ENCODE measurements around the gene KCNQ1OT1. TPM values are rescaled to one million over a fixed set of nuclear protein-coding genes. Genes with fewer than 3 reads are reported as not detected.

KCNQ1OT1 gene
- total and polyA plus RNA-seq, 2 of the 4 experiments (the other 2 are of a cell fraction), result 0.14 to 2.0 TPM

GRCh38 chr11:2653930-2654739, 45.7 kb downstream of the KCNQ1OT1 start:
- peaks cover 0 to 3% of the 10 kb centered on the region in 2 experiments; a peak in 1 of 4 replicates for H3K79me1 ChIP-seq (ENCODE audit: low read depth in 1 of 2, low read length in 2 of 2)
- H2BK15ac ChIP-seq (ENCODE audit: low read depth, low read length), result no peak overlapping the region
- no peak overlapping the region for H3K4me3 ChIP-seq (ENCODE audit: insufficient read depth, low read depth, low read length)
- BruUV-seq (replicated peaks), result no TSS peak
- no peaks in the 10 kb centered on the region; the same call in 1 of the 2 replicates for H4K20me1 ChIP-seq (ENCODE audit: insufficient read depth, low read length)
- H3K9ac ChIP-seq (ENCODE audit: low read depth, low read length), result no peak overlapping the region
- H2BK5ac ChIP-seq (ENCODE audit: low read depth, low read length, poor library complexity, severe bottlenecking), result no peak overlapping the region
- 88% methylated on average over 5 of the region's 16 CpGs; no CpG with 5 or more reads in 1 of the 2 experiments for WGBS, 2 experiments (ENCODE audit: extremely low coverage in 2 of 2, insufficient read length in 1 of 2)
- H2AFZ ChIP-seq (replicated peaks; ENCODE audit: low read length, poor library complexity), result no peak overlapping the region
- no peak overlapping the region for H4K91ac ChIP-seq (ENCODE audit: insufficient read depth, low read depth, low read length)
- no peak overlapping the region for H3K14ac ChIP-seq (replicated peaks; ENCODE audit: low read depth, low read length)
- in situ Hi-C loops (cut with MboI; ENCODE audit: low sequenced_read_pairs) (no loop called here), intact Hi-C loops (cut with micrococcal nuclease) (no loop called here), dilution Hi-C loops (cut with HindIII; ENCODE audit: low sequenced_read_pairs, unreplicated experiment) (no loop called here)
- no peak overlapping the region for H2BK20ac ChIP-seq (ENCODE audit: low read depth, low read length)
- H3K27ac ChIP-seq (ENCODE audit: insufficient read depth, low read length), result no peak overlapping the region
- no peak overlapping the region for H4K5ac ChIP-seq (ENCODE audit: low read depth, low read length)
- no peak overlapping the region for H4K8ac ChIP-seq (ENCODE audit: low read depth in 2 of 2, low read length in 2 of 2)
- no peaks in the 10 kb centered on the region for H3K9me1 ChIP-seq (ENCODE audit: insufficient read depth, low read length)
- H3K4me1 ChIP-seq (ENCODE audit: control insufficient read depth, insufficient read depth, low read length), result no peaks in the 10 kb centered on the region
- H2AK5ac ChIP-seq (ENCODE audit: low read depth, low read length), result no peak overlapping the region
- DNase-seq (no peak), ATAC-seq (ENCODE audit: low read depth) (no peak)
- peaks cover 76% of the 10 kb centered on the region for H3K9me3 ChIP-seq (ENCODE audit: control insufficient read depth, insufficient read depth, low read length)
- ChIA-PET CTCF (no interaction called here), POLR2A (ENCODE audit: unreplicated experiment) (no interaction called here)
- no peak overlapping the region for H2AK9ac ChIP-seq (replicated peaks; ENCODE audit: low read depth, low read length, poor library complexity)
- no peaks in the 10 kb centered on the region for H3K36me3 ChIP-seq (ENCODE audit: control insufficient read depth, insufficient read depth, low read length)
- H3K27me3 ChIP-seq (ENCODE audit: control insufficient read depth, insufficient read depth, low read length), result peaks cover 13% of the 10 kb centered on the region; the same call in 1 of the 2 replicates
- no peak overlapping the region for H3K4ac ChIP-seq (ENCODE audit: low read depth, low read length)
- H3K18ac ChIP-seq (ENCODE audit: low read depth, low read length), result no peak overlapping the region
- no peak overlapping the region for H3K56ac ChIP-seq (ENCODE audit: extremely low read depth, insufficient read depth, low read length)
- H3K4me2 ChIP-seq (ENCODE audit: low read depth, low read length), result no peak overlapping the region
- no peak overlapping the region for H3K23ac ChIP-seq (ENCODE audit: low read depth, low read length)
- H2BK120ac ChIP-seq (ENCODE audit: low read depth, low read length), result no peak overlapping the region
- no peak for TF ChIP-seq MAFK (IDR thresholded peaks at IDR 0.05; ENCODE audit: low read depth, low read length)
- TF ChIP-seq RAD21 (IDR thresholded peaks at IDR 0.05; ENCODE audit: low read length), result no peak
- no peak for TF ChIP-seq MAZ (IDR thresholded peaks at IDR 0.05; ENCODE audit: borderline replicate concordance, low read depth, low read length)
- no peak for TF ChIP-seq CHD1 (IDR thresholded peaks at IDR 0.05; ENCODE audit: low read depth, low read length)
- TF ChIP-seq SMC3 (IDR thresholded peaks at IDR 0.05; ENCODE audit: low read depth, low read length), result no peak
- TF ChIP-seq MXI1 (IDR thresholded peaks at IDR 0.05; ENCODE audit: borderline replicate concordance, low read depth, low read length), result no peak
- no peak for TF ChIP-seq CTCF (conservative IDR thresholded peaks at IDR 0.05; ENCODE audit: low read depth, low read length)
- no peak for TF ChIP-seq BHLHE40 (IDR thresholded peaks at IDR 0.05; ENCODE audit: low read depth, low read length)
- TF ChIP-seq, protein P1, sequence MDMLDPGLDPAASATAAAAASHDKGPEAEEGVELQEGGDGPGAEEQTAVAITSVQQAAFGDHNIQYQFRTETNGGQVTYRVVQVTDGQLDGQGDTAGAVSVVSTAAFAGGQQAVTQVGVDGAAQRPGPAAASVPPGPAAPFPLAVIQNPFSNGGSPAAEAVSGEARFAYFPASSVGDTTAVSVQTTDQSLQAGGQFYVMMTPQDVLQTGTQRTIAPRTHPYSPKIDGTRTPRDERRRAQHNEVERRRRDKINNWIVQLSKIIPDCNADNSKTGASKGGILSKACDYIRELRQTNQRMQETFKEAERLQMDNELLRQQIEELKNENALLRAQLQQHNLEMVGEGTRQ (IDR thresholded peaks at IDR 0.05; ENCODE audit: low read depth, low read length), result no peak
- no peak for TF ChIP-seq POLR2A (IDR thresholded peaks at IDR 0.05; ENCODE audit: low read depth, low read length)
- TF ChIP-seq CEBPB (IDR thresholded peaks at IDR 0.05; ENCODE audit: low read depth, low read length), result no peak
- TF ChIP-seq NFE2L2 (IDR thresholded peaks at IDR 0.05; ENCODE audit: low read depth, low read length), result no peak
- TF ChIP-seq FOS (IDR thresholded peaks at IDR 0.05; ENCODE audit: low read depth, low read length), result no peak
- TF ChIP-seq RCOR1 (IDR thresholded peaks at IDR 0.05; ENCODE audit: insufficient replicate concordance, low read length), result no peak
- TF ChIP-seq, protein P2, sequence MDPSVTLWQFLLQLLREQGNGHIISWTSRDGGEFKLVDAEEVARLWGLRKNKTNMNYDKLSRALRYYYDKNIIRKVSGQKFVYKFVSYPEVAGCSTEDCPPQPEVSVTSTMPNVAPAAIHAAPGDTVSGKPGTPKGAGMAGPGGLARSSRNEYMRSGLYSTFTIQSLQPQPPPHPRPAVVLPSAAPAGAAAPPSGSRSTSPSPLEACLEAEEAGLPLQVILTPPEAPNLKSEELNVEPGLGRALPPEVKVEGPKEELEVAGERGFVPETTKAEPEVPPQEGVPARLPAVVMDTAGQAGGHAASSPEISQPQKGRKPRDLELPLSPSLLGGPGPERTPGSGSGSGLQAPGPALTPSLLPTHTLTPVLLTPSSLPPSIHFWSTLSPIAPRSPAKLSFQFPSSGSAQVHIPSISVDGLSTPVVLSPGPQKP (IDR thresholded peaks at IDR 0.05; ENCODE audit: borderline replicate concordance, low read depth, low read length), result no peak
